Cerebellar nuclear complex (tissue), 1 donor: Measurements from ENCODE around the gene HLCS.
"Not testable (repeated sequence)": the region's sequence is repeated elsewhere in the genome, so short reads cannot be mapped to it uniquely, and the experiment has no call there.

ENCODE experiments used
- DNase-seq, 2 experiments: peaks; one replicate each; lab custom pipeline; 2025; lab: John Stamatoyannopoulos, UW

The HLCS gene

GRCh38 chr21:36966066-36966820 lies at the start of gene HLCS:
Gene HLCS (minus strand): TSS chr21:36966669. CDS start chr21:36966638, 31 bp downstream.
- DNase-seq: no peak

GRCh38 chr21:37009740-37010341 lies 43.4 kb upstream of the HLCS start:
- peak in 1 of 2 experiments; percentile 62 for DNase-seq

- DNase-seq: no peak
These were observed 42.3 kb upstream of the HLCS start for GRCh38 chr21:37008724-37009123.

- DNase-seq: no peak
These were observed 40.2 kb upstream of the HLCS start, which contains the start of gene RIPPLY3 for GRCh38 chr21:37006486-37007291. Gene RIPPLY3 (plus strand): TSS chr21:37006702. CDS start chr21:37006773, 71 bp downstream.

GRCh38 chr21:37005548-37006485 lies 39.3 kb upstream of the HLCS start:
- DNase-seq: no peak

GRCh38 chr21:37003917-37004316 lies 37.4 kb upstream of the HLCS start:
- not testable (repeated sequence) for DNase-seq

GRCh38 chr21:37002851-37003250 lies 36.4 kb upstream of the HLCS start:
- not testable (repeated sequence) for DNase-seq

GRCh38 chr21:37001441-37001840 lies 35.0 kb upstream of the HLCS start:
- no peak for DNase-seq

- DNase-seq: no peak
These were observed 33.9 kb upstream of the HLCS start for GRCh38 chr21:37000381-37000780.

- DNase-seq: no peak
These were observed 32.8 kb upstream of the HLCS start for GRCh38 chr21:36999131-36999898.

GRCh38 chr21:36995285-36995684 lies 28.8 kb upstream of the HLCS start:
- not testable (repeated sequence) for DNase-seq

- DNase-seq: no peak
These were observed 28.2 kb upstream of the HLCS start for GRCh38 chr21:36994501-36995158.

GRCh38 chr21:36992671-36993070 lies 26.2 kb upstream of the HLCS start:
- no peak for DNase-seq

GRCh38 chr21:36990508-36991205 lies 24.2 kb upstream of the HLCS start:
- no peak for DNase-seq

- DNase-seq: peak; percentile 7 to 79
These were observed 23.4 kb upstream of the HLCS start for GRCh38 chr21:36989699-36990507.

GRCh38 chr21:36989199-36989698 lies 22.8 kb upstream of the HLCS start:
- not testable (repeated sequence) for DNase-seq

GRCh38 chr21:36988536-36988935 lies 22.1 kb upstream of the HLCS start:
- no peak for DNase-seq

GRCh38 chr21:36987845-36988244 lies 21.4 kb upstream of the HLCS start:
- no peak for DNase-seq
